Neuronal stem cell (in vitro differentiated cells): Measurements from ENCODE around the gene SPRY1.
A peak's percentile ranks its signal among the peaks of the same experiment; 100 is the strongest.

Source experiments
- DNase-seq: peaks from one replicate; pipeline ENCODE4 v3.0.0-alpha.2; 2013; ENCODE audit warnings: low spot score
- H2AFZ ChIP-seq: one replicate; pipeline ENCODE4 v1.6.1; 2013; ENCODE audit warnings: mild to moderate bottlenecking, low read length, inconsistent platforms
- H2AK5ac ChIP-seq: 2 replicates; pipeline ENCODE4 v1.6.1; 2013; ENCODE audit warnings: low read depth, mild to moderate bottlenecking, inconsistent platforms, low read length, moderate library complexity, mixed read lengths
- H2BK120ac ChIP-seq: 2 replicates; pipeline ENCODE4 v1.6.1; 2013; ENCODE audit warnings: low read depth, mild to moderate bottlenecking, inconsistent platforms, low read length, moderate library complexity, mixed read lengths
- H2BK12ac ChIP-seq: one replicate; pipeline ENCODE4 v1.6.1; 2013; ENCODE audit warnings: low read length, inconsistent platforms
- H2BK15ac ChIP-seq: 2 replicates; pipeline ENCODE4 v1.6.1; 2013; ENCODE audit warnings: mild to moderate bottlenecking, low read length, inconsistent platforms, mixed read lengths
- H2BK5ac ChIP-seq: one replicate; pipeline ENCODE4 v1.6.1; 2013; ENCODE audit warnings: inconsistent platforms, mild to moderate bottlenecking, low read length, moderate library complexity
- H3K14ac ChIP-seq: one replicate; pipeline ENCODE4 v1.6.1; 2013; ENCODE audit warnings: low read length, inconsistent platforms
- H3K18ac ChIP-seq: 2 replicates; pipeline ENCODE4 v1.6.1; 2013; ENCODE audit warnings: low read length, inconsistent platforms
- H3K23ac ChIP-seq: 2 replicates; pipeline ENCODE4 v1.6.1; 2013; ENCODE audit warnings: low read depth, mild to moderate bottlenecking, mixed read lengths, low read length, inconsistent platforms; ENCODE audit not compliant: poor library complexity
- H3K27ac ChIP-seq: replicated peaks from 3 replicates; pipeline ENCODE4 v1.5.1; 2013; ENCODE audit warnings: low read length, inconsistent platforms
- H3K27me3 ChIP-seq, 3 experiments: 2 replicates each; pipeline ENCODE4 v1.6.1; 2013; ENCODE audit warnings: low read length in 3 of 3, mild to moderate bottlenecking in 2 of 3, inconsistent platforms in 1 of 3, low read depth in 1 of 3, mixed read lengths in 1 of 3, moderate library complexity in 1 of 3; ENCODE audit not compliant: control insufficient read depth in 3 of 3, insufficient read depth in 3 of 3
- H3K36me3 ChIP-seq, 2 donors: replicated peaks in 1 of 2; 2 replicates each; pipeline ENCODE4 v1.6.1; 2013; ENCODE audit warnings: low read length in 2 of 2; ENCODE audit not compliant: control insufficient read depth in 2 of 2, insufficient read depth in 2 of 2
- H3K4ac ChIP-seq: 2 replicates; pipeline ENCODE4 v1.6.1; 2013; ENCODE audit warnings: inconsistent platforms, mild to moderate bottlenecking, low read length, moderate library complexity
- H3K4me1 ChIP-seq, 2 donors: 1 replicate in 1 of 2; 2 replicates in 1 of 2; pipeline ENCODE4 v1.6.1; 2013; ENCODE audit warnings: low read length in 2 of 2, low read depth in 1 of 2; ENCODE audit not compliant: control insufficient read depth in 2 of 2, insufficient read depth in 1 of 2
- H3K4me2 ChIP-seq: one replicate; pipeline ENCODE4 v1.6.1; 2013; ENCODE audit warnings: mild to moderate bottlenecking, low read length, inconsistent platforms; ENCODE audit not compliant: insufficient read depth, poor library complexity, severe bottlenecking
- H3K4me3 ChIP-seq, 2 donors: 2 replicates each; pipeline ENCODE4 v1.5.1; 2013; ENCODE audit warnings: low read length in 2 of 2, mild to moderate bottlenecking in 2 of 2, inconsistent platforms in 1 of 2, moderate library complexity in 1 of 2
- H3K79me1 ChIP-seq: one replicate; pipeline ENCODE4 v1.6.1; 2013; ENCODE audit warnings: low read depth, mild to moderate bottlenecking, inconsistent platforms, low read length, moderate library complexity
- H3K9ac ChIP-seq: one replicate; pipeline ENCODE4 v1.6.1; 2013; ENCODE audit warnings: mild to moderate bottlenecking, low read depth, low read length, inconsistent platforms; ENCODE audit not compliant: poor library complexity
- H3K9me3 ChIP-seq, 2 donors: replicated peaks in 1 of 2; 2 replicates each; pipeline versions ENCODE3 to v1.6.1; 2013; ENCODE audit warnings: low read length in 2 of 2, mild to moderate bottlenecking in 2 of 2, inconsistent platforms in 1 of 2, low read depth in 1 of 2, mixed read lengths in 1 of 2, moderate library complexity in 1 of 2; ENCODE audit not compliant: control insufficient read depth in 2 of 2, insufficient read depth in 1 of 2
- H4K8ac ChIP-seq: one replicate; pipeline ENCODE4 v1.6.1; 2013; ENCODE audit warnings: low read depth, mild to moderate bottlenecking, inconsistent platforms, low read length, moderate library complexity
- H4K91ac ChIP-seq: one replicate; pipeline ENCODE4 v1.6.1; 2013; ENCODE audit warnings: low read length, low read depth, mild to moderate bottlenecking, inconsistent platforms; ENCODE audit not compliant: poor library complexity
- WGBS, 2 donors: extraction: QIAGEN DNeasy Blood & Tissue Kit; methylation state at CpG; one replicate each; pipeline ENCODE4 v1.1.7; 2013; ENCODE audit warnings: missing lambda C conversion rate in 2 of 2, mixed read lengths in 1 of 2; ENCODE audit not compliant: insufficient read length in 2 of 2, insufficient replicate concordance in 1 of 2; ENCODE audit errors: extremely low coverage in 2 of 2; 5-methylcytosine and 5-hydroxymethylcytosine counted together

Gene SPRY1

DNA sequence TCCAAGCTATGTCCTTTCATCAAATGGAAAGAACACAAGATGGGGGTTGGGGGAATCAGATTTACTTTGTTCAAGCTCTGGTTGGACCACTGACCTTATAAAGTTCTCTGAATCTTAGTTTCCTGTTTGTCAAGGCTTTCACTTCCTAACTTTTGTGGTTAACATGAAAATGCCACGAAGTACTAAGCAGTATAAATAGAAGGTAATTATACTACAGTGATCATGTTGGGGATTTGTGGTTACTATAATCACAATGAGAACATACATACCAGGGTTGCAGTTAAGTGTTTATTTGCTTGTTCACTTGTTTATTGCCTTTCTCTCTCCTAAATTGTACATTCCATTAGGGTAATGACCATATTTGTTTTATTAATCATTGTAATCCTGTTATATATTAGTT, 53.2 kb downstream of the SPRY1 start:
- Histone ChIP-seq H3K4me1 (peaks cover 11 to 19% of the 10 kb centered on the region in 2 donors), H2BK15ac (no peak overlapping the region), H3K27me3 (no peaks in the 10 kb centered on the region), H3K23ac (no peak overlapping the region), H3K9ac (no peak overlapping the region), H4K8ac (no peak overlapping the region), H3K4ac (no peak overlapping the region), H3K18ac (no peak overlapping the region), H4K91ac (no peak overlapping the region), H2AK5ac (no peak overlapping the region), H3K4me3 (no peak overlapping the region), H2BK5ac (no peak overlapping the region), H2BK120ac (no peak overlapping the region), H3K27ac (no peak overlapping the region), H2BK12ac (no peak overlapping the region), H3K79me1 (peaks cover 3% of the 10 kb centered on the region), H2AFZ (peak overlapping the region; percentile 0), H3K14ac (no peak overlapping the region), H3K4me2 (no peak overlapping the region), H3K36me3 (no peaks in the 10 kb centered on the region), H3K9me3 (peaks cover 0 to 4% of the 10 kb centered on the region in 2 donors)
- no CpG with 5 or more reads among the region's 1 CpG for WGBS, 2 donors
- DNase-seq = no peak

GRCh38 chr4:123450393-123450792, 53.8 kb downstream of the SPRY1 start:
- Histone ChIP-seq H3K23ac (no peak overlapping the region), H2AK5ac (no peak overlapping the region), H3K18ac (peak overlapping the region; percentile 19), H3K14ac (no peak overlapping the region), H3K79me1 (peaks cover 3% of the 10 kb centered on the region), H4K91ac (no peak overlapping the region), H3K36me3 (no peaks in the 10 kb centered on the region), H3K4ac (no peak overlapping the region), H3K4me2 (no peak overlapping the region), H3K9me3 (peaks cover 0 to 4% of the 10 kb centered on the region in 2 donors), H3K27me3 (no peaks in the 10 kb centered on the region), H3K4me3 (no peak overlapping the region), H3K4me1 (peaks cover 11 to 13% of the 10 kb centered on the region in 2 donors), H3K27ac (no peak overlapping the region), H3K9ac (no peak overlapping the region), H2BK120ac (no peak overlapping the region), H4K8ac (no peak overlapping the region), H2BK5ac (no peak overlapping the region), H2BK12ac (no peak overlapping the region), H2BK15ac (no peak overlapping the region), H2AFZ (no peak overlapping the region)
- DNase-seq = no peak

- no peak overlapping the region for H3K4ac ChIP-seq
- H3K27me3 ChIP-seq = no peaks in the 10 kb centered on the region
- H3K79me1 ChIP-seq = peaks cover 3% of the 10 kb centered on the region
- H3K4me1 ChIP-seq = peaks cover 10 to 13% of the 10 kb centered on the region in 2 donors
- H3K4me3 ChIP-seq = no peak overlapping the region
- DNase-seq = no peak
- H3K18ac ChIP-seq = no peak overlapping the region
- no peak overlapping the region for H2BK15ac ChIP-seq
- no peak overlapping the region for H3K4me2 ChIP-seq
- H3K9ac ChIP-seq = no peak overlapping the region
- H3K23ac ChIP-seq = no peak overlapping the region
- H2AFZ ChIP-seq = peak overlapping the region; percentile 7
- no peak overlapping the region for H3K27ac ChIP-seq
- H2BK12ac ChIP-seq = no peak overlapping the region
- H3K36me3 ChIP-seq = no peaks in the 10 kb centered on the region
- H2AK5ac ChIP-seq = no peak overlapping the region
- no peak overlapping the region for H3K14ac ChIP-seq
- H4K91ac ChIP-seq = no peak overlapping the region
- H2BK120ac ChIP-seq = no peak overlapping the region
- no peak overlapping the region for H2BK5ac ChIP-seq
- peaks cover 0 to 4% of the 10 kb centered on the region in 2 donors for H3K9me3 ChIP-seq
- H4K8ac ChIP-seq = no peak overlapping the region
These were observed 56.0 kb downstream of the SPRY1 start for GRCh38 chr4:123452616-123453015.

DNA sequence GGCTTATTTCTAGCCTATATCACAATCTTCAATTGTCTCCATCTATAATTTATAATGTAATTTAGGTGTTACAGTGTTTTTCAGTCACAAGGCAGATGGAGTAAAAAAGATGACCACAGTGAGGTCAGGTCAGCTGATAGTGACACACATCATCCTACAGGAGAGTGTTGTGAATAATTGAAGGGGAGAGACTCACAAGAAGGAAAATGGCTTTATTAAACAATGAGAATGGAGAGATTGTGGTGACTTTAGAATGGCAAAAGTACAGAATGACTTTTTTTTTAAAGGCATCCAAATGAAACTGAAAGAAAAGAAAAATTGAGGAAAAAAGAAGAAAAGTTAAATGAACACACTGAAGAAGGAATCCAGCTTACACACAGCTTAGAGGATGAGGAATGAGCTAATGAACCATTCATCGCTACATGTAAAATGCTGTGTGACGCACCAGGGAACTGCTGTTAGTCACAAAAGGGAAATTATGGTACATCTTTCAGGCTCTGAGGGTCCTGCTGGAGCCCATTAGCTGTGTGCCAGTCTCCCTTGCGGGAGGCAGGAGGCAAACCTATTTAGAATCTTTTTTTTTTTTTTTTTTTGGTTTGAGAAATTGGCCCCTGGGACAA, 56.6 kb downstream of the SPRY1 start:
- Histone ChIP-seq H3K23ac (no peak overlapping the region), H2BK5ac (no peak overlapping the region), H3K27me3 (no peaks in the 10 kb centered on the region), H4K8ac (no peak overlapping the region), H2AFZ (no peak overlapping the region), H3K4me3 (no peak overlapping the region), H3K18ac (no peak overlapping the region), H2BK12ac (no peak overlapping the region), H3K4me1 (peaks cover 10 to 13% of the 10 kb centered on the region in 2 donors), H3K9ac (no peak overlapping the region), H3K4me2 (no peak overlapping the region), H4K91ac (no peak overlapping the region), H3K9me3 (no peaks in the 10 kb centered on the region), H2BK15ac (no peak overlapping the region), H2AK5ac (no peak overlapping the region), H3K79me1 (peaks cover 3% of the 10 kb centered on the region), H3K36me3 (no peaks in the 10 kb centered on the region), H3K27ac (no peak overlapping the region), H2BK120ac (no peak overlapping the region), H3K4ac (no peak overlapping the region), H3K14ac (no peak overlapping the region)
- WGBS, 2 donors = no CpG with 5 or more reads among the region's 3 CpGs
- no peak for DNase-seq
